Adrenal gland (tissue), 12 donors: ENCODE data around the gene CFAP97. TPM values are rescaled to one million over a fixed set of nuclear protein-coding genes. Genes with fewer than 3 reads are reported as not detected.
A peak's percentile ranks its signal among the peaks of the same experiment; 100 is the strongest.

Experiments used
- DNase-seq, 7 donors: peaks; one replicate each; pipeline ENCODE4 v3.0.0-alpha.2; 2019 to 2020
- H3K27ac ChIP-seq, 5 donors: fragments of 200-600 bp; sonication (generic) in 4 of 5; 1 replicate in 3 of 5; 2 replicates in 2 of 5; pipeline versions ENCODE4 v1.5.1 to v1.8.0; 2016 to 2020; ENCODE audit warnings: mild to moderate bottlenecking in 1 of 5
- H3K27me3 ChIP-seq: fragments of 200-600 bp; 2 replicates; pipeline ENCODE4 v1.8.0; 2021
- H3K36me3 ChIP-seq, 2 donors: fragments of 200-600 bp; replicated peaks in 1 of 2; 1 replicate in 1 of 2; 2 replicates in 1 of 2; pipeline versions ENCODE4 v1.5.1 to v1.8.0; 2018 to 2022
- H3K4me1 ChIP-seq, 2 donors: fragments of 200-600 bp; replicated peaks in 1 of 2; 1 replicate in 1 of 2; 2 replicates in 1 of 2; pipeline versions ENCODE4 v1.5.1 to v1.8.0; 2018 to 2021
- H3K4me3 ChIP-seq, 4 donors: fragments of 200-600 bp; sonication (generic) in 3 of 4; one replicate each; pipeline ENCODE4 v1.5.1; 2016 to 2018
- H3K9me3 ChIP-seq, 3 donors: fragments of 200-600 bp; sonication (generic) in 1 of 3; replicated peaks in 1 of 3; 1 replicate in 2 of 3; 2 replicates in 1 of 3; pipeline versions ENCODE4 v1.5.1 to v1.8.0; 2016 to 2021
- CTCF ChIP-seq, 6 experiments: fragments of 450-650 bp in 4 of 6; fragments of 200-600 bp in 2 of 6; sonication (generic) in 1 of 6; IDR thresholded peaks; 1 replicate in 5 of 6; 2 replicates in 1 of 6; pipeline versions ENCODE4 v1.5.1 to v1.8.0; 2016 to 2021; ENCODE audit warnings: antibody characterized with exemption in 6 of 6, mild to moderate bottlenecking in 2 of 6, moderate library complexity in 1 of 6
- POLR2A ChIP-seq, 2 donors: fragments of 450-650 bp; IDR thresholded peaks; one replicate each; pipeline ENCODE4 v1.6.1; 2017; ENCODE audit warnings: antibody characterized with exemption in 2 of 2, mild to moderate bottlenecking in 2 of 2, moderate library complexity in 1 of 2
- WGBS, 4 donors: extraction: QIAGEN DNeasy Blood & Tissue Kit in 2 of 4; methylation state at CpG; one replicate each; pipeline versions ENCODE4 v1.1.5 to v1.1.7; 2013 to 2017; 5-methylcytosine and 5-hydroxymethylcytosine counted together
- intact Hi-C, 2 donors: fragments of 100-400 bp; cut with DNase I; formaldehyde crosslinking; loops; one replicate each; pipeline versions ENCODE4 v1.14.1 to v1.15.0; 2022 to 2023
- polyA plus RNA-seq, 3 donors: library from polyadenylated mRNA; stranded (reverse); fragments of 200-250 nt in 2 of 3; fragments of 350-450 nt in 1 of 3; fragmentation: Illumina TruSeq in 1 of 3; extraction: RNeasy Lipid Tissue Mini Kit (QIAGEN cat#74804) in 1 of 3; gene quantifications; one replicate each; pipeline ENCODE4 v1.2.3, GENCODE V29; 2013 to 2014
- total RNA-seq, 9 donors: library from RNA; depleted of rRNA in 4 of 9; stranded (reverse); fragments of >200 nt in 4 of 9; fragments of 120-200 nt in 1 of 9; fragmentation: NEBNext Ultra II Directional in 1 of 9; extraction: Animal tissue kit (Norgen Biotek cat#: 25700) in 1 of 9; gene quantifications; one replicate each; pipeline versions ENCODE4 v1.1.0 to v1.2.4, GENCODE V29; 2013 to 2023
- donor health status: healthy with polysubstance abuse.
- donor health status: Bipolar disorder and iron deficiency.
- donor health status: DM: yes; HTN: yes; CAD: no.
- donor health status: DM: no; HTN: no; CAD: no.
- donor health status: DM: no; HTN: no; CAD: no.
- donor health status: DM: yes; HTN: yes; CAD: no.

Gene CFAP97
- total and polyA plus RNA-seq, 12 donors: 3.9 to 33.3 (median 25.4) TPM

DNA sequence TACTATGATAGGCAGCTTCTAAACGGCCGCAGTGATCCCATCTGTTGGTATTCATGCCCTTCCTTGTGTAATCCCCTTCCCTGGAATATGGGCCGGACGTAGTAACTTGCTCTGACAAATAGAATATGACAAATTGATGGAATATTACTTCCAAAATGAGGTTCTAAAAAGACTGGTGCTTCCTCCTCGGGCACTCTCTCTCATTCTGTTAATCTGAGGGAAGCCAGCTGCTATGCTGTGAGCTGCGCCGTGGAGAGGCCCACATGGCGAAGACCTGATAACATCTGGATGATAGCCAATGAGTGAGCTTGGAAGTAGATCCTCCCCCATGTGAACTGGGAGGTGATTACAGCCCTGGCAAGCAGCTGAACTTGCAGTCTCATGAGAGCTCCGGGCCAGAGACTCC is 88.0 kb downstream of the CFAP97 start:
- H3K36me3 ChIP-seq: no peaks in the 10 kb centered on the region
- peaks cover 12 to 31% of the 10 kb centered on the region in 2 donors for H3K4me1 ChIP-seq
- no peaks in the 10 kb centered on the region for H3K27me3 ChIP-seq
- peak in 1 of 2 donors; percentile 76 for TF ChIP-seq POLR2A (IDR thresholded peaks at IDR 0.05)
- no peak for TF ChIP-seq CTCF (IDR thresholded peaks at IDR 0.05)
- WGBS, 4 donors: 12 to 26% (median 21%) methylated on average over 9 of the region's 9 CpGs
- intact Hi-C loops: no loop called here
- H3K4me3 ChIP-seq: no peak overlapping the region
- no peaks in the 10 kb centered on the region for H3K9me3 ChIP-seq
- H3K27ac ChIP-seq: peak overlapping the region in 3 of 5 donors; percentile 17 to 75 (median 65)
- DNase-seq: peak; percentile 70 to 94 (median 89)

- 49 to 63% (median 56%) methylated on average over 2 of the region's 2 CpGs for WGBS, 4 donors
- intact Hi-C loops: no loop called here
- H3K27me3 ChIP-seq: no peaks in the 10 kb centered on the region
- no peaks in the 10 kb centered on the region for H3K36me3 ChIP-seq
- no peak for DNase-seq
- no peak overlapping the region for H3K4me3 ChIP-seq
- TF ChIP-seq POLR2A (IDR thresholded peaks at IDR 0.05) (no peak), CTCF (IDR thresholded peaks at IDR 0.05) (no peak)
- peak overlapping the region in 2 of 5 donors; percentile 64 to 72 for H3K27ac ChIP-seq
- no peaks in the 10 kb centered on the region for H3K9me3 ChIP-seq
- peaks cover 12 to 31% of the 10 kb centered on the region in 2 donors for H3K4me1 ChIP-seq
These were observed 90.5 kb downstream of the CFAP97 start for GRCh38 chr4:185113340-185113739.

DNA sequence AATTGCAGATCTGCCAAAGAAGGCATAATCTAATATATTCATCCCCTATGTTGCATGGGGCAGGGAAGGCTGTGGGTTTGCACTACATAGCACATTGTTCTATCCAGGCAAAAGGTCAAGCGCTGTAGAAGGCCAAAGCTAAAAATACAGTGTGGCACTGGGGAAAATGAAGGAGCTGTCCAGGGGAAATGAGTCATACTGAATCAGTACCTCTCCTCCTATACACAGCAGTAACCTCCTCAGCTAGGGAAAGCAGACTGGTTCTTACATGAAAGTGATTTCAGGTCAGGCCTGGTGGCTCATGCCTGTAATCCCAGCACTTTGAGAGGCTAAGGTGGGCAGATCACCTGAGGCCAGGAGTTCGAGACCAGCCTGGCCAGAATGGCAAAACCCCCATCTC is 91.7 kb downstream of the CFAP97 start:
- Histone ChIP-seq H3K27ac (peak overlapping the region in 4 of 5 donors; percentile 15 to 77 (median 68)), H3K4me1 (peaks cover 12 to 31% of the 10 kb centered on the region in 2 donors), H3K36me3 (no peaks in the 10 kb centered on the region), H3K9me3 (no peaks in the 10 kb centered on the region), H3K27me3 (no peaks in the 10 kb centered on the region), H3K4me3 (no peak overlapping the region)
- WGBS, 4 donors: 36 to 55% (median 41%) methylated on average over 1 to 2 of the region's 2 CpGs
- intact Hi-C loops: no loop called here
- DNase-seq: peak; percentile 76 to 90 (median 79)
- TF ChIP-seq CTCF (IDR thresholded peaks at IDR 0.05) (no peak), POLR2A (IDR thresholded peaks at IDR 0.05) (no peak)

DNA sequence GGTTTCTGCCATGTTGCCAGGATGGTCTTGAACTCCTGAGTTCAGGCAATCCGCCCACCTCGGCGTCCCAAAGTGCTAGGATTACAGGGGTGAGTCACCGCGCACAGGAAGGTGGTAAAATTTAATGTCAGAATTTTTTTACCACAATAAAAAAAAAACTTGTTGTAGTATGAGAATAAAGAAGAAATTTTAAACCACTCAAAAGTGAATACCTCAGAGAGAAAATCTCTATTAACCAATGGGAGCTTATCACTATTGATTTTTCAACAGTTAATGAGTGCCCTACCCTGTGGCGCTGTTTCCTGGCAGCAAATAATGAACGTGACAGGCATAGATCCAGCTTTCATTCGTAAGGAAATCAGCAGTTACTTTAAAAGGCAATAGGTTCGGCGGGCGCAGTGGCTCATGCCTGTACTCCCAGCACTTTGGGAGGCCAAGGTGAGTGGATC is 93.4 kb downstream of the CFAP97 start:
- H3K9me3 ChIP-seq: no peaks in the 10 kb centered on the region
- no peaks in the 10 kb centered on the region for H3K27me3 ChIP-seq
- intact Hi-C loops: no loop called here
- TF ChIP-seq CTCF (IDR thresholded peaks at IDR 0.05) (no peak), POLR2A (IDR thresholded peaks at IDR 0.05) (no peak)
- H3K27ac ChIP-seq: no peak overlapping the region
- 78 to 83% (median 81%) methylated on average over 11 of the region's 11 CpGs for WGBS, 4 donors
- no peak for DNase-seq
- H3K36me3 ChIP-seq: no peaks in the 10 kb centered on the region
- H3K4me3 ChIP-seq: no peak overlapping the region
- peaks cover 12 to 22% of the 10 kb centered on the region in 2 donors for H3K4me1 ChIP-seq
